Endothelial cell of umbilical vein (primary cell): Measurements from ENCODE around the gene TCP11. TPM values are rescaled to one million over a fixed set of nuclear protein-coding genes. Genes with fewer than 3 reads are reported as not detected.

Source experiments
- BruUV-seq: library from RNA; stranded (reverse); fragments of 400-500 nt; replicated peaks from 2 replicates; lab custom pipeline; 2021; lab: Mats Ljungman, UMichigan
- CTCF ChIA-PET: fragments of 300-600, 350-600 bp; sonication (Branson Sonifier 250); formaldehyde crosslinking; loops from one replicate; lab custom pipeline; 2021; ENCODE audit warnings: antibody characterized with exemption, inconsistent platforms; lab: Charles Lee
- POLR2A ChIA-PET: fragments of 300-600, 350-600 bp; sonication (Branson Sonifier 250); formaldehyde crosslinking; loops from one replicate; lab custom pipeline; 2021; ENCODE audit warnings: antibody characterized with exemption, inconsistent platforms; lab: Charles Lee
- DNase-seq: peaks from one replicate; pipeline ENCODE4 v3.0.0-alpha.2; 2011; ENCODE audit warnings: low read depth, low spot score
- FAIRE-seq: peaks from 2 replicates; lab custom pipeline; 2011; peaks lifted over from hg19 to GRCh38; lab: Jason Lieb, UNC
- H2AFZ ChIP-seq: 2 replicates; pipeline ENCODE4 v1.6.0; 2012; ENCODE audit warnings: low read depth, low read length, control low read depth, inconsistent platforms
- H3K27ac ChIP-seq: 2 replicates; pipeline ENCODE4 v1.5.1; 2011; ENCODE audit warnings: low read depth, mild to moderate bottlenecking, control low read depth, low read length, moderate library complexity; ENCODE audit not compliant: insufficient read depth
- H3K27me3 ChIP-seq, 2 experiments: 2 replicates each; pipeline versions ENCODE4 v1.6.0 to v1.6.1; 2011; ENCODE audit warnings: low read length in 2 of 2, mixed read lengths in 1 of 2; ENCODE audit not compliant: control insufficient read depth in 2 of 2, insufficient read depth in 2 of 2
- H3K36me3 ChIP-seq, 2 experiments: 2 replicates in 1 of 2; 3 replicates in 1 of 2; pipeline ENCODE4 v1.5.1; 2011; ENCODE audit warnings: low read length in 2 of 2, mild to moderate bottlenecking in 1 of 2, moderate library complexity in 1 of 2; ENCODE audit not compliant: control insufficient read depth in 2 of 2, insufficient read depth in 2 of 2; ENCODE audit errors: extremely low read depth in 1 of 2
- H3K4me1 ChIP-seq: 3 replicates; pipeline ENCODE4 v1.5.1; 2011; ENCODE audit warnings: mild to moderate bottlenecking, low read length; ENCODE audit not compliant: control insufficient read depth, insufficient read depth; ENCODE audit errors: extremely low read depth
- H3K4me2 ChIP-seq: 2 replicates; pipeline ENCODE4 v1.6.1; 2011; ENCODE audit warnings: low read length, control low read depth, mixed read lengths; ENCODE audit not compliant: insufficient read depth
- H3K4me3 ChIP-seq, 3 experiments: fragments of 200-600 bp in 1 of 3; sonication (generic), shearing (Covaris generic) in 1 of 3; replicated peaks in 1 of 3; 2 replicates each; pipeline ENCODE4 v1.5.1; 2011 to 2016; ENCODE audit warnings: control low read depth in 3 of 3, low read length in 3 of 3, mild to moderate bottlenecking in 2 of 3, inconsistent platforms in 1 of 3, low read depth in 1 of 3, moderate library complexity in 1 of 3; ENCODE audit not compliant: insufficient read depth in 1 of 3
- H3K79me2 ChIP-seq: 2 replicates; pipeline ENCODE4 v1.6.0; 2012; ENCODE audit warnings: low read length, inconsistent platforms; ENCODE audit not compliant: control insufficient read depth, insufficient read depth
- H3K9ac ChIP-seq: replicated peaks from 2 replicates; pipeline ENCODE3; 2011; ENCODE audit warnings: low read length, control low read depth; ENCODE audit not compliant: insufficient read depth; ENCODE audit errors: extremely low read depth
- H3K9me1 ChIP-seq: replicated peaks from 3 replicates; pipeline ENCODE4 v1.6.0; 2011; ENCODE audit warnings: mild to moderate bottlenecking, low read length; ENCODE audit not compliant: control insufficient read depth, insufficient read depth; ENCODE audit errors: extremely low read depth
- H3K9me3 ChIP-seq: replicated peaks from 2 replicates; pipeline ENCODE4 v1.5.1; 2012; ENCODE audit warnings: low read length, inconsistent platforms; ENCODE audit not compliant: control insufficient read depth, insufficient read depth
- H4K20me1 ChIP-seq: replicated peaks from 2 replicates; pipeline ENCODE3; 2011; ENCODE audit warnings: mild to moderate bottlenecking, low read length; ENCODE audit not compliant: control insufficient read depth, insufficient read depth; ENCODE audit errors: extremely low read depth
- EZH2 ChIP-seq: IDR thresholded peaks from 2 replicates; pipeline ENCODE4 v1.6.1; 2012; ENCODE audit warnings: borderline replicate concordance, low read depth, mild to moderate bottlenecking, moderate library complexity, low read length, inconsistent platforms; ENCODE audit not compliant: severe bottlenecking
- FOS ChIP-seq: IDR thresholded peaks from 2 replicates; pipeline ENCODE4 v1.6.1; 2011; ENCODE audit warnings: mild to moderate bottlenecking, low read length, moderate library complexity, borderline replicate concordance; ENCODE audit not compliant: insufficient read depth
- GATA2 ChIP-seq: IDR thresholded peaks from 2 replicates; pipeline ENCODE4 v1.7.0; 2011; ENCODE audit warnings: low read depth, mild to moderate bottlenecking, moderate library complexity, mixed read lengths, low read length; ENCODE audit not compliant: insufficient read length, insufficient read depth
- JUN ChIP-seq: IDR thresholded peaks from 2 replicates; pipeline ENCODE4 v1.6.1; 2011; ENCODE audit warnings: borderline replicate concordance, low read depth; ENCODE audit not compliant: insufficient read length, insufficient read depth
- MYC ChIP-seq: IDR thresholded peaks from one replicate; pipeline ENCODE4 v1.6.1; 2011; ENCODE audit warnings: mild to moderate bottlenecking, low read depth, low read length
- POLR2A ChIP-seq: IDR thresholded peaks from 2 replicates; pipeline ENCODE4 v1.6.1; 2012; ENCODE audit warnings: low read depth, mild to moderate bottlenecking, control low read depth, low read length
- POLR2AphosphoS5 ChIP-seq: IDR thresholded peaks from 2 replicates; pipeline ENCODE4 v1.6.1; 2012; ENCODE audit warnings: low read depth, mild to moderate bottlenecking, control low read depth, low read length, moderate library complexity; ENCODE audit not compliant: insufficient read depth
- dilution Hi-C: fragments of 300-500 bp; cut with MboI; formaldehyde crosslinking; loops from one replicate; pipeline ENCODE4 v1.15.0; 2019; ENCODE audit warnings: low sequenced_read_pairs; ENCODE audit not compliant: extremely low pct_ligation_motif_present
- intact Hi-C: fragments of 100-400 bp; cut with micrococcal nuclease; formaldehyde crosslinking; loops from one replicate; pipeline ENCODE4 v1.10.0; 2022
- polyA plus RNA-seq, 4 experiments: library from polyadenylated mRNA; depleted of rRNA in 3 of 4; stranded (reverse) in 3 of 4; unstranded in 1 of 4; fragments of >200 nt; gene quantifications; 2 replicates each; pipeline versions ENCODE4 v1.2.1 to v1.2.3, GENCODE V29; 2011 to 2012; ENCODE audit warnings: missing spikeins in 1 of 4
- total RNA-seq: library from RNA; stranded (reverse); gene quantifications from 2 replicates; pipeline ENCODE4 v1.2.3, GENCODE V29; 2021
- TF ChIP-seq, protein P1 (sequence below), 2 donors: IDR thresholded peaks; 1 replicate in 1 of 2; 2 replicates in 1 of 2; pipeline ENCODE4 v1.5.1; 2011; ENCODE audit warnings: low read length in 2 of 2, mild to moderate bottlenecking in 2 of 2, moderate library complexity in 2 of 2, control low read depth in 1 of 2, inconsistent platforms in 1 of 2, low read depth in 1 of 2; ENCODE audit not compliant: insufficient read depth in 1 of 2; ENCODE audit errors: extremely low read depth in 1 of 2
- TF ChIP-seq, protein P2 (sequence below): IDR thresholded peaks from 2 replicates; pipeline ENCODE4 v1.6.1; 2011; ENCODE audit not compliant: insufficient read depth, insufficient read length

The TCP11 gene
- total and polyA plus RNA-seq, 2 donors (not counting 3 experiments of a cell fraction or from before 2014, with no cell fraction given) = 0.18 TPM; not detected in 1

DNA sequence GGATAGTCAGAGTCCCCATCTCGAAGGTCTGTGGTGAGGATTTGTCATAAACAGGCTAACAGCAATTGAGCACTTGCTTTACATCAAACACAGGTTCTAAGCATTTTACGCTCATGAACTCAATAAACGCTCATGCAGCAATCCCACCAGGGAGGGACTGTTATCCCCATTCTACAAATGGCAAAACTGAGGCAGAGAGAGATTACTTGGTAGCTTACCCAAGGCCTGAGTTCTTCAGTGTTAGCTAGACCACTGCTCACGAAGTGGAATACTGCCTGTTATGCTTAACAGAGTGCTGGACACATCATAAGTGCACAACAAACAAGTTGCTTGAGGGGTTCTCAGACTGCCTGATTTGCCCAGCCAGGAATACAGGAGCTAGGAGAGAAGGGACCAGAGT, 23.7 kb upstream of the TCP11 start:
- H3K4me3 ChIP-seq = no peak overlapping the region
- CTCF ChIA-PET = no interaction called here
- H2AFZ ChIP-seq = no peak overlapping the region
- H3K9me3 ChIP-seq = no peaks in the 10 kb centered on the region
- no peak overlapping the region for H3K4me2 ChIP-seq
- H3K4me1 ChIP-seq = peaks cover 11% of the 10 kb centered on the region
- H3K79me2 ChIP-seq = no peaks in the 10 kb centered on the region
- BruUV-seq = no TSS peak
- DNase-seq (no peak), FAIRE-seq (no peak)
- no peaks in the 10 kb centered on the region for H4K20me1 ChIP-seq
- no peak overlapping the region for H3K9ac ChIP-seq
- dilution Hi-C loops = no loop called here
- no peaks in the 10 kb centered on the region for H3K36me3 ChIP-seq
- no peaks in the 10 kb centered on the region for H3K9me1 ChIP-seq
- TF ChIP-seq MYC (no peak), GATA2 (no peak), JUN (no peak), FOS (no peak), POLR2A (no peak)
- TF ChIP-seq, protein P1, sequence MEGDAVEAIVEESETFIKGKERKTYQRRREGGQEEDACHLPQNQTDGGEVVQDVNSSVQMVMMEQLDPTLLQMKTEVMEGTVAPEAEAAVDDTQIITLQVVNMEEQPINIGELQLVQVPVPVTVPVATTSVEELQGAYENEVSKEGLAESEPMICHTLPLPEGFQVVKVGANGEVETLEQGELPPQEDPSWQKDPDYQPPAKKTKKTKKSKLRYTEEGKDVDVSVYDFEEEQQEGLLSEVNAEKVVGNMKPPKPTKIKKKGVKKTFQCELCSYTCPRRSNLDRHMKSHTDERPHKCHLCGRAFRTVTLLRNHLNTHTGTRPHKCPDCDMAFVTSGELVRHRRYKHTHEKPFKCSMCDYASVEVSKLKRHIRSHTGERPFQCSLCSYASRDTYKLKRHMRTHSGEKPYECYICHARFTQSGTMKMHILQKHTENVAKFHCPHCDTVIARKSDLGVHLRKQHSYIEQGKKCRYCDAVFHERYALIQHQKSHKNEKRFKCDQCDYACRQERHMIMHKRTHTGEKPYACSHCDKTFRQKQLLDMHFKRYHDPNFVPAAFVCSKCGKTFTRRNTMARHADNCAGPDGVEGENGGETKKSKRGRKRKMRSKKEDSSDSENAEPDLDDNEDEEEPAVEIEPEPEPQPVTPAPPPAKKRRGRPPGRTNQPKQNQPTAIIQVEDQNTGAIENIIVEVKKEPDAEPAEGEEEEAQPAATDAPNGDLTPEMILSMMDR (IDR thresholded peaks at IDR 0.05; ENCODE audit: extremely low read depth in 1 of 2, insufficient read depth in 1 of 2, low read depth in 1 of 2, low read length in 2 of 2) = no peak
- peaks cover 0 to 5% of the 10 kb centered on the region in 2 experiments for H3K27me3 ChIP-seq
- intact Hi-C loops = no loop called here
- no peak overlapping the region for H3K27ac ChIP-seq
- POLR2A ChIA-PET = no interaction called here

DNA sequence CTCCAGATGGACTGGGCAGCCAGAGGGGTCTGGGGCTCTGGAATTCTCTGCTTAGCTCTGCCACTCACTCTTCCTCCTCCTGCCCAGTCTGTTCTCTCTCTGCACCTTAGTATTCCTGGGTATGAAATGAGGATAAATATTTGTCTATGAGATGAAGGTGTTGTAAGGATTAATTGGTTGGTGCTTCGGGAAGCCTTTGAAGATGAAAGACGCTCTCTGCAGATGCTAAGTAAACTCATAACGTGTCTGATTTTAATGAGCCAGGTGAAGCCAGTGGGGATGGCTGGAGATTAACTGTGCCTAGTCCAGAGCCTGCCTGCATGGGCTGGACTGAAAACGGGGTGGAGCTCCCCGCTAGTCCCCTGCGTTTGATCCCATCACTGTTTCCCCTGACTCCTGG, 23.1 kb upstream of the TCP11 start:
- no peak overlapping the region for H3K9ac ChIP-seq
- no peak overlapping the region for H3K4me2 ChIP-seq
- H3K36me3 ChIP-seq = no peaks in the 10 kb centered on the region
- peaks cover 0 to 5% of the 10 kb centered on the region in 2 experiments for H3K27me3 ChIP-seq
- no peaks in the 10 kb centered on the region for H3K79me2 ChIP-seq
- H3K4me1 ChIP-seq = peaks cover 11% of the 10 kb centered on the region
- H3K9me1 ChIP-seq = no peaks in the 10 kb centered on the region
- DNase-seq = no peak
- no TSS peak for BruUV-seq
- TF ChIP-seq, protein P1 (IDR thresholded peaks at IDR 0.05; ENCODE audit: extremely low read depth in 1 of 2, insufficient read depth in 1 of 2, low read depth in 1 of 2, low read length in 2 of 2) = no peak
- no peak for TF ChIP-seq GATA2
- TF ChIP-seq FOS = no peak
- TF ChIP-seq JUN = no peak
- no peak for TF ChIP-seq EZH2
- TF ChIP-seq, protein P2, sequence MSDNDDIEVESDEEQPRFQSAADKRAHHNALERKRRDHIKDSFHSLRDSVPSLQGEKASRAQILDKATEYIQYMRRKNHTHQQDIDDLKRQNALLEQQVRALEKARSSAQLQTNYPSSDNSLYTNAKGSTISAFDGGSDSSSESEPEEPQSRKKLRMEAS = no peak
- TF ChIP-seq POLR2AphosphoS5 = no peak
- no peak for TF ChIP-seq POLR2A
- TF ChIP-seq MYC = no peak
- no peak overlapping the region for H3K27ac ChIP-seq
- H2AFZ ChIP-seq = no peak overlapping the region
- dilution Hi-C loops = no loop called here
- CTCF ChIA-PET = interaction anchor here (0.5 kb wide), 1 partner anchor 215 kb away, joined by 3 read pairs; no protein-coding TSS in a partner anchor
- no peaks in the 10 kb centered on the region for H3K9me3 ChIP-seq
- intact Hi-C loops = no loop called here
- H3K4me3 ChIP-seq = no peak overlapping the region
- POLR2A ChIA-PET = no interaction called here
- FAIRE-seq = no peak
- no peaks in the 10 kb centered on the region for H4K20me1 ChIP-seq
